COLO668 (cell line): Measurements from ENCODE around the gene ZBTB47.

ENCODE experiments used
- DNase-seq: peaks from one replicate; lab custom pipeline; 2025; ENCODE audit not compliant: unreplicated experiment; lab: John Stamatoyannopoulos, UW

ZBTB47 gene

GRCh38 chr3:42664438-42664803 lies 10.9 kb downstream of the ZBTB47 start:
- DNase-seq, result no peak

GRCh38 chr3:42665050-42665878 lies 11.8 kb downstream of the ZBTB47 start:
- DNase-seq, result no peak

DNA sequence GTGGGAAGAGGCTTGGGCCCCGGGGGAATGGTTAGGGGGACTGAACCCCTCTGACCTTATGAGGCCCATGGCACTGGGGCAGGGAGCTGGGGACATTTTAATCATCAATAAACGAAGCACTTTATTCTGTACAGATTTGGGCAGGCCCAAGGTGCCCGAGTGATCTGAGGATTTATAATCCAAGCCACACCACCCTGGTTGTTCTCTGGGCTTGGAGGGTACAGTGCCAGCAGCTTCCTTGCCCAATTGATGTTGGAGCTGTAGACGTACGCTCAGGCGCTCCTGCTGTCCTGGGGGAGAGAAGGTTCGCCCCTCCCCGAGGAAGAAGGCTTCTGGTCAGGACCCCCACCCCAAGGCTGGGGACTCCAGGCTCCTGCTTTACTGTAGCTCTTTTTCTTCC lies 12.5 kb downstream of the ZBTB47 start:
- no peak for DNase-seq

DNA sequence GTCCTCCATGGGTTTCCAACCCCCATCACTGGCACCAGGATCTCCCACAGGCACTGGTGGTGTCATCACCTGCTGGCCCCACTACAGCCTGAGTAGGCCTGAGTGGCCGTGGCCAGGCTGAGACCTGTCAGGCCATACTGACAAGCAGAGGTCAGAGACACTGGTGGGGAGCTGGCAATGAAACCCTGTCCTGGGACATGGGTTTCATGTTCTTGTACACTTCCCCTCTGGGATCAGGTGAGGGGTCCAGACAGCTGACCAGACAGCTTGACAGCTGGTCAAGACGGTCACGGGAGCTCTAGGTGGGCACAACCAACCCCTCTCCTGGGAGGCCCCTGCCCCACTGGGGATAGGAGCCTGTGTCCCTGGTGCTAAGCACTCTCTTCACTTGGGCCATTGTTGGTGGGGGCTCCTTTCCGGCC lies 13.1 kb downstream of the ZBTB47 start:
- DNase-seq, result no peak

GRCh38 chr3:42667096-42667522 lies 13.6 kb downstream of the ZBTB47 start:
- no peak for DNase-seq

DNA sequence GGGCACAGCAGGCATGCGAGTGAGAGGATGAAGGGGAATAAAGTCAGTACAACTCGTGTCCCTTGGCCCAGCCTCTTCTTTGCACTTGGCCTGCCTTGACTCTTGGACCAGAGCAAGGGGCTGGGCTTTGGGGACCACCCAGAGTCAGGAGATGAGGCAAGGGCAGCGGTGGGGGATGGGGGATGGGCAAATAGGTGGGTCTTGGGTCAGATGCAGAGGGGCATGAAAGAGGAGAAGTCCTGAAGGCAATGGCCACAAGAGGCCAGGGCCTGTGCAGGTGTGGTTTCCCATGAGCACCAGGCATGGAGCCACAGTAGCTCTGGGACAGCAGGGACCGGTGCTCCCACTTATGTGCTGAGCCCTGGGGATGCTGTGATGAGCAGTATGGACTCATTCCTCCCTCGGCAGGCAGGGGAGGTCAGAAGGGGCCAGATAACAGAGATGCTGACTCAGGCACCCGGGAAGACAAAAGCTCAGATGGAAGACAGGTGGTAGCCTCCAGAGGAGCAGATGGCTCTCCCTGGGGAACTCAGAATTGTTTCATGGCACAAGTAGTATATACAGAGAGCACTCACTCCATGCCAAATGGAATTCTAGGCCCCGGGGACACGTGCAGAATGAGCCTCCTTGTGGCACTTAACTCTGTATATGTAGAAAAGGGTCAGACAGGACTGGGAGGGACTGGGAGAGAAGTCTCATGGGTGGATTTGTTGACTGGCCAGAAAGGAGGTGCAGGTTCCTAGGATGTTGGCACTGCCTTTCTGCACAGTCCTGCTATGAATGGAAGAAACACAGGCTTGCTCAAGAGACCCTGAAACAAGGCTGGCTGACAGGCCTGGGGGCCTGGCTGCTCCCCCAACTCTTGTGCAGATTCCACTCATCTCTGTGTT lies 14.3 kb downstream of the ZBTB47 start:
- peak; percentile 24 for DNase-seq

DNA sequence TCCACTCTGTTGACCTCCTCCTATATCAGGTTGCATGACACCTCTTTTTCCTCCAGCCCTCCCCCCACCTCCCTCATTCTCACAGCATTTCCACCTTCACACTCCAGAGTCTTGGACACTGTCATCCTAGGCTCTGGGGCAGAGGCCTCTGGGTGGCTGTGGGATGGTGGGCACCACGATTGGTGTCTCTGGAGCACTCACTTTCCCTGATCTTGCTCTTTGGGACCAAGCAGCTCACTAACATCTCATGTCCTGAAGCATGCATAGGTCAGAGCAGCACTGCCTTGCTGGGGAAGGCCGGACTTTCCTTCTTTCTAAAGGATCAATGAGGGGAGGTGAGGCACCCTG lies 14.9 kb downstream of the ZBTB47 start:
- no peak for DNase-seq

- DNase-seq, result no peak
Observed at GRCh38 chr3:42668793-42669217, 15.3 kb downstream of the ZBTB47 start.

DNA sequence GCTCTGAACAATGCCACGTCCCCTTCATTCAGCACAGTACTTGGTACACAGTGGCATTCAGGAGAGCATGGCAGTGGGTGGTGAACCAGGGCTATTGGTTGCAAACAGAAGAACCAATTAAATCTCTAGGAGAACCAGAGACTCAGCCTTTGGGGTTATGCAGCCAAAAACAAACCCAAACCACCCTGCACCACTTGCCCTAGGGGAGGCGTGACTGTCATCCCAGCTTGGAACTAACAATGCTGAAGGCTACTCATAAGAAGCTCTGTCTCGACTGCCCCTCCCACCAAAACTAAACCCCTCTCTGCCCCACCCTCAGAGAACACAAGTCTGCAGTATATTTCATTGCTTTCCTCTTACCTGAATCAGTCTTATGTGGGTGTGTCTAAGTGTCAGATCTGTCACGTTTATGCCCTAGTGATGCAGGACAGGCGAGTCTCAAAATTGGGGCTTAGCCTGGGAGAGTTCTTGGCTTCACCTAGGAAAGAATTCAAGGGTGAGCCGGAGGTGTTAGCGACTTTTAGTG lies 16.6 kb downstream of the ZBTB47 start:
- DNase-seq, result no peak

DNA sequence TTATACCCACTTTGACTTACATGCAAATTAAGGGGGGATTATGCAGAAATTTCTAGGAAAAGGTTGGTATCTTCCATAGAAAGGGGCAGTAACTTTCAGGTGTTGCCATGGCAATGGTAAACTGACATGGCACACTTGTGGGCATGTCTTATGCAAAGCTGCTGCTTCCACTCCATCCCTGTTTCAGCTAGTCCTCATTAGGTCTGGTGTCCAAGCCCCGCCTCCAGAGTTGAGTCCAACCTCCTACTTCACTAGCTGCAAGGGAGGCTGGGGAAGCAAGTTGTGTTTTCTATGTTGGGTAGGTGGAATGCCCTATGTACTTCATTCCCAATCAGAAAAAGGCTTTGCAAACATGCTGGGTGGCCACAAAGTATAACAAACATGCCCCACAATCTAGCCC lies 17.2 kb downstream of the ZBTB47 start:
- no peak for DNase-seq

- DNase-seq, result no peak
Observed at GRCh38 chr3:42672515-42672914, 19.0 kb downstream of the ZBTB47 start.

- DNase-seq, result no peak
Observed at GRCh38 chr3:42673082-42673481, 19.6 kb downstream of the ZBTB47 start.

DNA sequence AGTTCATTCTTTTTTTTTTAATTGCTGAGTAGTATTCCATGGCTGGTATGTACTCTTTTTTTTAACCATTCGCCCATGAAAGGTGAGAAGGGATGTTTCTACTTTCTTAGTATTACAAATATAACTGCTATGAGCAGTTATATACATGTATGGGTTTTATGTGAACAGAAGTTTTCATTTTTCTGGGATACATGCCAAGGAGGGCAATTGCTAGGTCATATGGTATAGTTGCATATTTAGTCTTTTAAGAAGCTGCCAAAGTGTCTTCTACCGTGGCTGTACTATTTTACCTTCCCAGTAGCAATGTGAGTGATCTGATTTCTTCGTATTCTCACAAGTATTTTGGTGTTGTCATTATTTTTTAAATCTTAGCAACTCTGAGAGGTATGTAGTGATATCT lies 20.6 kb downstream of the ZBTB47 start:
- DNase-seq, result no peak

DNA sequence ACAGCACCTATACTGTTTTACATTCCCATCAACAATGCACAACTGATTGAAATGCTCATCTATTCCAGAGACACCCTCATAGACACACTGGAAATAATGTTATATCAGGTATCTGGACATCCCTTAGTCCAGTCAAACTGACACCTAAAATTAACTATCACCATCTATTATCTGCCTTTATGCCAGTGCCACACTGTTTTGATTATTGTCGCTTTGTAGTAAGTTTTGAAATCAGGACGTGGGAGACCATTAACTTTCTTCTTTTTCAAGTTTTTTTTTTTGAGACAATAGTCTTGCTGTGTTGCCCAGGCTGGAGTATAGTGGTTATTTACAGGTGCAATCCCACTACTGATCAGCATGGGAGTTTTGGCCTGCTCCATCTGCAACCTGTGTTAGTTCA lies 22.4 kb downstream of the ZBTB47 start:
- no peak for DNase-seq

- no peak for DNase-seq
Observed at GRCh38 chr3:42678447-42678846, 24.9 kb downstream of the ZBTB47 start.

DNA sequence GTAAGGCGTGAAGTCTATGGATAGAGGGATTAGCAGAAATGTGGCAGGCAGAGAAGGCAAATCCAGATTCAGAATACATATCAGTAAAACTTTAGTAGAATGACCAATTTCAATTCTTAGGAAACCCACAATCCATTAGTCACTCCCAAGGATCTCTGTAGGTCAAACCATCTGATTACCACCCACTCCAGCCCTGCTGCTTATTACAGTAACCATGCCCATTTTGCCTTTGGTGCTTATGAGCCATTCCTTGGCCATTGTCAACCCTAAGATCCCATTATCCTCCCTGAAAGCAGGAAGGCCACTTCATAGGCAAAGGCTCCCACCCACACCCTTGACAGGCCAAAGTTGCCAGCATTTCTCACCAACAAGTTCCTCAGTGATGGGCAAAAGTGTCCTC lies 26.8 kb downstream of the ZBTB47 start:
- DNase-seq, result no peak

DNA sequence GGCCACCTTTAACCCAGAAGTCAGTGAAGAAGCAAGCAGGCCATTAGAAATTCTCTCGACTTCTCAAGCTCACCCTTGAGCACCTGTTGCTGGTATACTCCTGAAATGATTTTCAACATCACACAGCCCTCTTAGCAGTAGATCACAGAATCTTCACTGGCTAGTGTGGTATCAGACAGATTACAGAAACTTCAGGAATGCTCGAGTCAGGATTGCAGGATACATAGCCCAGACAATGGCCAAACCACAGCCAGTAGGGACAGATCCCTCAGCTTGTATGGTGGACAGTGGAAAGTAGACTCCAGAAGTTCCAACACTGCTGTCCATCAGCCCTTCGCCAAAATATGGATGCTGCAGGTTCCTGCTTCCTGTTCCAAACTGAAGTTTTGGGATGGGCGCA lies 27.3 kb downstream of the ZBTB47 start:
- DNase-seq, result no peak

DNA sequence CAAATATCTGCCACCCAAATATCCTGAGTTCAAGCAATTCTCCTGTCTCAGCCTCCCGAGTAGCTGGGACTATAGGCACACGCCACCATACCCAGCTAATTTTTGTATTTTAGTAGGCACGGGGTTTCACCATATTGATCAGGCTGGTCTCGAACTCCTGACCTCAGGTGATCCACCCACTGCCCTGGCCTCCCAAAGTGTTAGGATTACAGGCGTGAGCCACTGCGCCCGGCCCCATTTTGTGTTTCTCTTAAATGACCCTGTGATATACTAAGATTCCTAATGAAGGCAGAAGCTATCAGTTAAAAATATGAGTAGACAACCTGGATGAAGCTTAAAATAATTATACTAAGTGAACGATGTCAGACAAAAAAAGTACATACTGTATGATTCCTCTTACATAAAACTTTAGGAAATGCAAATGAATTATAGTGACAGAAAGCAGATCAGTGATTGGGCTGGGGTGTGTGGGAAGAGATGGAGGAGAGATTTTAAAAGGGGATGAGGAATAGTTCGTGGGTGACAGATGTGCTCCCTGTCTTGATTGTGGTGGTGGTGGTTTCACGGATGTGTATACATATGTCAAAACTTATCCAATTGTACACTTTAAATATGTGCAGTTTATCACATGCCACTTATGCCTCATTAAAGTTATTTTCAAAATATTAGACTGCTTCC lies 28.0 kb downstream of the ZBTB47 start:
- DNase-seq, result no peak

GRCh38 chr3:42682301-42683070 lies 29.0 kb downstream of the ZBTB47 start:
- no peak for DNase-seq

GRCh38 chr3:42683875-42684598 lies 30.5 kb downstream of the ZBTB47 start:
- peak; percentile 20 for DNase-seq
